HG03095 (cell line): ENCODE data around the gene ASS1.

Experiments used
- ATAC-seq: cut with Tn5 transposase; IDR thresholded peaks from one replicate; pipeline ENCODE4 v1.9.1; 2021; ENCODE audit warnings: moderate library complexity; ENCODE audit not compliant: unreplicated experiment

The ASS1 gene

GRCh38 chr9:130471411-130472183 lies 26.8 kb downstream of the ASS1 start:
- no peak for ATAC-seq

DNA sequence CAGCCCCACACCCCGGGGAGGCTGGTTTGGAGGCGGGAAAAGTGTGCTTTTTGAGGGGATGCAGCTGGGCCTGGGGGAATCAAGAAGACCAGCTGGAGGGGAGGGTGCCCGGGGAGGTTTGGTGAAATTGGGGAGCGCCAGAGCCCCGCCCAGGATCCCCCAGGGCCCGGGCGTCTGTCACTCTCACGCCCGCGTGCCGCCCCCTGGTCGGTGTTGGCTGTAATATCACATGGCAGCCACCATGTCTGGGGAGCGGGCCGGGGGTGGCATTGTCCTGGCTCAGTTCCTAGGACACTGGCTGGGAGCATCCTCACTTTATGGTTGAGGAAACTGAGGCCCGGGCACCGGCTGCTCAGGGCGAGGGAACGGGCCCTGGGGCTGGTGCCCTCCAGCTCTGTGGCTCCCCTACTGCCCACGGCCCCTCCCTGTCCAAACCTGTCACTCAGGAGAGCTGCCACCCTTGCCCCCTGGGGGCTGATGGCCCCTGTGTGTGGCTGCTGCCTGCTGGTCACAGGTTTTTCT lies 27.5 kb downstream of the ASS1 start:
- ATAC-seq, result no peak

DNA sequence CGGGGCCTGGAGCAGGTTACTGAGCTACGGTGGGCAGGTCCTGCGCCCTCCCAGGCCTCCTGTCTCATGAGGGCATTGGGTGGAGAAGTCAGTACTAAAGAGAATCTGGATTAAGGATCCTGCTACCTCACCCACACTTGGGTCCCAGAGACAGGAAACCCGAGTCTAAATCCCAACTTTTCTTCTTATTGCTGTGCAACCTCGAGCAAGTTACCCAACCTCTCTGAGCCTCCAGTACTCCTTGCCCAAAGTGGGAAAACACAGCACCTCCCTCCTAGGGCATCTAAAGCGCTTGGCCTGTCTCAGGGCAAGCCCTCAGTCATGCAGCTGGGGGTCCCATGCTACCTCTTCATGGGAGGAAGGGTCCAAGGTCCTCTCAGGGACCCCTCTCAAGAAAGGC lies 28.2 kb downstream of the ASS1 start:
- no peak for ATAC-seq

DNA sequence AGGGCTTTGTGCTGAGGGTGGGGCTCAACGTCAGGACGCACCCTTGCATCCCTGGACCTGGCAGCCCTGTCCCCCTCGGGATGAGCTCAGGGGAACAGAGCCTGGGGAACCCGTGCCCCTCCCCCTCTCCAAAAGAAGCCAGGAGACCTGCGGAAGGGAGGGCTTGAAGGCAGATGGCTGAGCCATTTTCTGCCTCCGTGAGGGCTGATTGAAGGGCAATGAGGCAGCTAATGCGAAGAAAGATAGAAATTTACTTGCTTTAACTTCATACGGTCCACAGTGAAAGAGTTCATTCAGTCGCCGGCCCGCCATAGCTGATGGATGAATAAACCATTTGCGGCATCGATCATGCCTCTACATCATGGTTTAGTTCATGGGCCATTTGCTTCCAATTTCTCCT lies 28.8 kb downstream of the ASS1 start:
- no peak for ATAC-seq

- ATAC-seq, result no peak
Measured at GRCh38 chr9:130474106-130474505, 29.3 kb downstream of the ASS1 start.

GRCh38 chr9:130476151-130476730 lies 31.5 kb downstream of the ASS1 start:
- ATAC-seq, result no peak

DNA sequence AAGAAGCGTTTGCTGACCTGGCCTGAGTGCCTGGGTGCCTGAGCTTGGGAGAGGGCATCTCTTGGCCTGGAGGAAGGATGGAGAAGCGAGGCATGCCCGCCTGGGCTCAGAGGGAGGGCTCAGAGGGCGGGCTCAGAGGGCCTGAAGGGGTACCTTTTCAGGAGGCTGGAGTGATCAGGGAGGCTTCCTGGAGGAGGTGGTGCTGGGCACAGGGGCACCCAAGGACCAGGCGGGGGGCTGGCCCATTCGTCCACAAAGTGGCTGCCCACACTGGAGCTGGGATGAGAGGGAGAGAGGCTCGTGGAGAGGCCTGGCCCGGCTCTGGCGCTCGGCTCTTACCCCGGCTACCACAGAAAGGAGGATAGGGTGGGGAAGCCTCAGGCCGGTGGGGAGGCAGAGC lies 32.8 kb downstream of the ASS1 start:
- no peak for ATAC-seq

DNA sequence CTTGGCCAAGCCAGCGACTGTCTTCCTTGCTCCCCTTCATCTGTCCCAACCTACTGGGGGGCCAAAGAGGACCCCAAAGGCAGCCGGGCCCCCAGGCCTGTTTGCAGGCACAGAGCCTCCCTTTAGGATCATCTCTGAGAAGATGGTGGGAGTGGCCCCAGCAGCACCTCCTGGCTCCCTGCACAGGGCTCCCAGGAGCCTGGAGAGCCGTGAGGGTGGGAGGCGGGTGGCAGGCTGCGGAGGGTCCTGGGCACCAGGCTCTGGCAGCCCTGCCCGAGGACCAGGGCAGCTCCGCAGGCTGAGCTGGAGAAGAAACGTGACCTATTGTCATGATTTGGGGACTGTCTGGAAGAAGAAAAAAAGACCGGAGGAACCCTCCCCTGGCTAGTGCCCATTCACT lies 33.4 kb downstream of the ASS1 start:
- no peak for ATAC-seq

DNA sequence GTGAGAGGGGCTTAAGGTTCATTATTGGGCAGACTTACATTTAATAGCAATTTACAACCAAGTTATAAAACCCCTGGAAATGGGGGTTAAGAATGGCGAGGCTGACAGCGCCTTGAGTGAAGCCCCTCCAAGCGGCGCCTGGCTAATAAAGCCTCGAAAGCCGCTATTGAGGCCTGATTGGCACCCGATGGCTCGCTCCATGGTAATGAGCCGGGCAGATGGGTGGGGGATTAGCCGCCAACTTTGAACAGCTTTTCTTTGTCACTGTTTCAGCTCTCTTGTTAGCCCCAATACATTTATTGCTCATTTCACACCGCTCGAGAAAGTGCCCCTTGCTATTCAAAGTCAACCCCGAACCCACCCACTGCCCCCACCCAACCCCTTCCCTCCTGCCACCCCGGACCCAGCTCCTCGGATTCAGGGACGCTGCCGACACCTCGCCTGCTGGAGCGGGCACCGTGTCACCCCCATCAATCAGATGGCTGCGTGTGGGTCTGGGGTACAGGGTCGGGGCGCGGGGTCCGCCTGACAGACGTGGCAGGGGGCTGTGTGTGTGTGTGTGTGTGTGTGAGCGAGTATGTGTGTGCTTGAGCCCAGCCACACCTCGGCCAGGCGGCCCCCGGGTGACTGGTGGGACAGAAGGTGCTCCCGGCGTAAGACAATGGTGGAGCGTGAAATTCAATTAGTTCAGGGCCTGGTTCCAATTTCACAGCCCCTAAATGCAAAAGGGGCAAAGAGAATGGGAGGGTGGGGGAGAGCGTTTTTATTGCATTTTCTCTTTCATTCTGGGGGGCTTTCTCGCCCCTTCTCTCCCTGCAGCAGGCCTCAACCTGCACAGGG lies 34.2 kb downstream of the ASS1 start:
- ATAC-seq, result no peak

GRCh38 chr9:130479587-130479986 lies 34.8 kb downstream of the ASS1 start:
- no peak for ATAC-seq

DNA sequence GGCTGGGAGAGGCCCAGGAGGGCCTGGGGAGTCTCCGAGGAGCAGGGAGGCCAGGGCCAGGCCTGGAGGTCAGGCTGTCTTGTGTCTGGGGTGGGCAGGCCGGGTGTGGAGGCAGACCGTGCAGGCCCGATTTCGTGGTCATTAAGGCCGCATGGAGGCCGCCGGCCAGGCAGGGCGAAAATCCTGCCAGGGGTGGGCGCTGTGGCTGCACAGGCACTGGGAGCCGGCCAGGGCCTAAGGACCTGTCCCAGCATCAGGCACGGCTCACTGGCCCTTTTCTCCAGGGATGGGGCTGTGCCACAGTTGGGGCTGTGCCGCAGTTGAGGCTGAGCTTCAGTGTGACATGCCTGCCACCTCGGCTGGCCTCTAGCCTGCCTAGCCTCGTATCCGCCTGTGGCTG lies 35.9 kb downstream of the ASS1 start:
- no peak for ATAC-seq

DNA sequence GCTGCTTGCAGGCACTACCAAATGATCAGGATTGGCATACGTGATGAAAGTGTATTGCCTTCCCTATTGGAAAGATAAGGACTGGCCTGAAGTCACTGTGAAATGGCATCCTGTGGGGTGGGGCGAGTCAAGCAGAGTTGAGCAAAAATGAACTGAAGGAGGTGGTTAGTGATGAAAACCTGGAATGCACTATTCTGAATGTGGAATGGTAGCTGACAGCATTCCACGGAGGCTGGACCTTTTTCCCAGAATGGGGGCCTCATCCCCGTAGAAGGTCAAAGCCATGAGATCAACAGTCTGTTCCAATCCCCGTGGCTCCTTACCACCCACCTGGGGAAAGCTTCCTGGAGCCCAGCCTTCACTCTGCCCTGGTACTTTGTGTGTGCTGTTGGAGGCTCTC lies 37.7 kb downstream of the ASS1 start:
- no peak for ATAC-seq

- no peak for ATAC-seq
Measured at GRCh38 chr9:130483371-130483971, 38.7 kb downstream of the ASS1 start.

DNA sequence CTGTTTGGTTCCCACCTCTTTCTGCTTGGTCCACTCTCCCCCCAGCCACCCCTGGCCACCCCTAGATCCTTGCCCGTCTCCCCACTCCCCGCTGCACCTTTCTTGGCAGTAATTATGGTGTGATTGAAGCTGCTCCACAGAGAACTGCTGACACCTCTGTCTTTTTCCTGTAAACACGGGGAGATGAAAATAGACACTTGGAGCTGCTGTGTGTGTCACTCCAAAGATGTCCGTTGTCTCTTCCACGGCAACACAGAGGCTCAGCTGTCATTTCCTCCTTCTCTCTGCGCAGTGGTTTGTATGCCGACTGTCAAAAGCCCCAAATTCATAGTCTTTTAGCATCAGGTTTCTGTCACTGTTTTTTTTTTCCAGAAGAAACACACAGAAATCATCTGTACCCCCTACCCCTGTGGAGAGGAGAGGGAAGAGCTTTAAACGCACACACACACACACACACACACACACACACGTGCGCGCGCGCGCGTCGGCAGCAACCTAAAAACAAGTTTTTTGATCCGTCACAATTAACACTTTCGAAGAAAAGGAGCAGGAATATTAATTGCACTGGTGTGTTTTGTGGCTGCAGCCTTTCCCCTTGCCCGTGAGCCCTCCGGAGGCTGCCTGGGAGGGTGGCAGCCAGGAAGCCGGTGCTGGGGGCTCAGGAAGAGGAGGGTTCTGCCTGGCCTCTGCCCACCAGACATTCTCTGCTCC lies 39.8 kb downstream of the ASS1 start:
- ATAC-seq, result no peak

- ATAC-seq, result no peak
Measured at GRCh38 chr9:130486103-130486502, 41.3 kb downstream of the ASS1 start.

GRCh38 chr9:130487500-130487899 lies 42.7 kb downstream of the ASS1 start:
- ATAC-seq, result no peak

- ATAC-seq, result no peak
Measured at GRCh38 chr9:130488621-130489330, 44.0 kb downstream of the ASS1 start.

- ATAC-seq, result no peak
Measured at GRCh38 chr9:130490981-130491380, 46.2 kb downstream of the ASS1 start.

- no peak for ATAC-seq
Measured at GRCh38 chr9:130491830-130492482, 47.2 kb downstream of the ASS1 start.

DNA sequence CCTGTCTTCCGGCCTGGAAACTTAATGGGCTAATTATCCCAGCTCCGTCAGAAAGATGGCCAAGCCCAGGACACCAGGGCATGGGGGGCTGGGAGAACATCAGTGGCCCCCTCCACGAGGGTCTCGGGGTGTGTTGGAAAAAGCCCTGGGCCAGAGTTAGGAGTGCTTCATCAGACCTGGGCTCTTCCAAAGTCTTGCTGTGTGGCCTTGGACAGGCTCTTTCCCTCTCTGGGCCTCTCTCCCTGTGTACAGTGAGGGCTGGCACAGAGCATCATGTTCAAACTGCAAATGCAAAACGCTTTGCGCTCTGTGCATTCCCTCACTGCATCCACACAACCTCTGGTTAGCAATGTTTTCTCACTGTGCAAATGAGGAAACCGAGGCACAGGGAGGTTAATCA lies 48.3 kb downstream of the ASS1 start:
- ATAC-seq, result no peak
